RCC 7860 (cell line): ENCODE data around the gene TSPAN3.

ENCODE experiments used
- DNase-seq: peaks from one replicate; pipeline ENCODE4 v3.0.0-alpha.2; 2015; ENCODE audit warnings: low spot score
- FAIRE-seq: peaks from 2 replicates; lab custom pipeline; 2012; peaks lifted over from hg19 to GRCh38; lab: Jason Lieb, UNC

Gene TSPAN3

DNA sequence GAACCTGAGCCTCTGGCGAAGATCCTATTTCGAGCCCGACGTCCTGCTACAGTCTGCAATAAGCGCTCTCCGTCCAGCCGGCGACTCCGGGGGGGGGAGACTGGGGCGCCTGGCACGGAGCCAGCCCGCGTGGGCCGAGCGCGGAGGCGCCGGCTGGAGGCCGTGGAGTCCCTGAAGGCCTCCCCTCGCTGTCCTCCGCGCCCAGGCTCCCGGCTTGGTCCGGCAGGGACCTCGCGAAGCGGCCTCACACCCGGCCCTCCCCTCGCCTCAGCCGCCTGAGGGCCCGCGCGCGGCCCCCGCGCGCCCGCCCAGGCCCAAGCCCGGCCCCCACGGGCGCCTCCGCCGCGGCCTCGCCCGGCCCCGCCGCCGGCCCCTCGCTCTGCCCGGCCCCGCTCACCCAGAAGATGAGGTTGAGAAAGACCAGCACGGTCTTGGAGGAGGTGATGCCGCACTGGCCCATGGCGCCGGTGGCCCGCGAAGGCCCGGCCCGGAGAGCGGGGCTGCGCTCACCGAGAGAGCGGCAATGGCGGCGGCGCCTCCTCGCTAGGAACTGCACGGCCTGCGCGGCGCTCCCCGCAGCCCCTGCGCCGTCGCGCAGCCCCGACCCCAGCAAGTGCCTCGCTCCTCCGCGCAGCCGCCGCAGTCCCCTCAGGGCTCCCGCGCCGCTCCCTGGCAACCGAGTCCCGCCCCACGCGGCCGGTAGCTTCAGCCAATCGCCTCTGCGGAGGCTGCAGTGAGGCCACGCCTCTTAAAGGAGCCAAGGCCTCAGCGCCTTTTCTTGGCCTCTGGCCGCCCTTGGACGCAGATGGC, at the start of gene TSPAN3:
Gene TSPAN3 (minus strand): TSS at position 615 of the 810 bp plus-strand sequence. CDS start 155 bp downstream, at position 460.
- peak; percentile 79 for DNase-seq
- FAIRE-seq = no peak

DNA sequence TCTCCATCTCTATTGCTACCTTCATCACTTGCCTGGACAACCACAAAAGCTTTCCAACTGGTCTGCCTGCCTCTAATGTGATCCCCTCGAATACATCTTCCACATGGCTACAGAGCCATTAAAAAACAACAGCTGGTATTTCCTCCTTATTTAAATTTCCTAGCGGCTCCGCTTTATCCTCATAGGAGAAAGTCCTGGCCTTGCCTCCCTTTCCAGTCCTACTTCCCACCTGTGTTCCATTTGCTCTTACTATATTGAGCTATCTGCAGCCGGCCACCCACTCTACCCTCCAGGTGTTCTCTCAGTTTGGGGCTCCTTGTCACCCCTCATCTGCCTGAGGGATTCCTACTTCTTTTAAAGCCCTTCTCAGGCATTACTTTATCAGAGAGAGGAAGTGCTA, 49.7 kb upstream of the TSPAN3 start:
- no peak for FAIRE-seq
- DNase-seq = no peak

GRCh38 chr15:77119446-77119845, 48.5 kb upstream of the TSPAN3 start:
- no peak for FAIRE-seq
- DNase-seq = no peak

- FAIRE-seq = no peak
- peak; percentile 39 for DNase-seq
These were observed 48.0 kb upstream of the TSPAN3 start for GRCh38 chr15:77118882-77119321.

- DNase-seq (no peak), FAIRE-seq (no peak)
These were observed 44.3 kb upstream of the TSPAN3 start for GRCh38 chr15:77115179-77115578.

GRCh38 chr15:77112838-77113504, 42.1 kb upstream of the TSPAN3 start:
- FAIRE-seq = no peak
- no peak for DNase-seq

DNA sequence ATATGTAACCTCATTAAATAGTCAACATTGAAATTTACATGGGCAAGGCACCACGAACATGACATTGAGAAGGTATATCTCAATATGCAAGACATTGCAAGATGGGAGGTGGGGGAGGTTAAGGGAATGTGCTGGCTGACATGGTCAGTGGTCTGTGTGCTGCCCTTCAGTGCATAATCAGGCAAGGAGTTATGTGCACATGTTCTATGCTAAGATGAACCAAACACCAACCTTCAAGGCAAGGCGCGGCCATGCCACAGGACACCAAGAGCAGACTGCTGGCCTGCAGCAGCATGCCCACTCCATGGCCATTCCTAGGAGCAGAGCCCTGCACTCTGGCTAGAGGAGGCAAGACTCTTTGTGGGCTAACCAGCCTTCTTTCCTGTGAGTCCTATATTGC, 40.9 kb upstream of the TSPAN3 start:
- FAIRE-seq (no peak), DNase-seq (no peak)

GRCh38 chr15:77107531-77108355, 36.8 kb upstream of the TSPAN3 start:
- peak; percentile 13 for DNase-seq
- no peak for FAIRE-seq

- DNase-seq (no peak), FAIRE-seq (no peak)
These were observed 36.2 kb upstream of the TSPAN3 start for GRCh38 chr15:77107068-77107467.

DNA sequence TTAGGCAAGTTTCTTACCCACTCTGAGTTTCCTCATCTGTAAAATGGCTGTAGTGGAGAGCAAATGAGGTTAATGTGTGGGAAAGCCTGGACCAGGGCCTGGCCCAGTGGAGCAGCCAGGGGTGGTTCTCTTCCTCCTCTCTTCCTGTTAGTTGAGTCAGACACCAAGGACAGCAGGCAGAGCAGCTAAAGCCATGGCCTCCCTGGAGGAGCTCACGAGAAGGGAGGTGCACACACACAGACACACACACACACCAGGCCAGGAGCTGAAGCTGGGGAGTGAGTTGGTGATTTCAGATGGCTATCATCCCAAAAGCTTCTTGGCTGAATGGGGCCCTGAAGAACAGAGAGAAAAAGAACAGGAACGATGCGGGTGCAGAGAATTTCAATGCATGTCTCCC, 33.2 kb upstream of the TSPAN3 start:
- DNase-seq = no peak

DNA sequence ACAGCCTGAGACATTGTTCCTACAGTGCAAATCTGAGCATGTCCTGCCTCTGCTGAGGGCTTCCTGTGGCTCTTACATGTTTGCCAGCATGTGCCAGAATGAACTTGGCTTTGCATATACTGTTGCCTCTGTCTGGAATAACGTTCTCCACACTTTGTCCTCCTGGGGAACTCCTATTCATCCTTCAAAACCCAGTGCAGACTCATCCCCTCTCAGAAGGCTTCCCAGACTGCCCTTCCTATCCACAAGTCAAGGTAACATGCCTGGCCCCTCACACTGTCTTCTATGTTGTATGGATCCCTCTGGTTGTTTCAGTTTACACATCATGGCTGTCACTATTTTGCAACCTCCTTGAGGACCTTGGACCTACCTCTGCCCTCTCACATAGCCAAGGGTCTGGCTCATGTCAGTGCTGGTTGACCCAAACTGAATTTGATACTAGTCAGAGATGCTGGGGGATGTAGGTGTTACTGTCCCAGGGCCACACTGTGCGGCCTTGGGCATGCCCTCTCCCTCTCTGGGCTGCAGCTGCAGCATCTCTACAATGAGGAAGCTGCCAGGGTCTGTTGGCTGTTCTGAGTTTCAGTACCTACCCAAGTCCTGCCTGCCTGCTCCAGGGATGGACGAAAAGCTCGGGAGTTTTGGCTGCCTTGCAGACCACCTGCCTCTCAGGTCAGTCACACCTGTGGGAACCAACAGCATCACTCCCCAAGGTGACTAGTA, 29.0 kb upstream of the TSPAN3 start:
- DNase-seq (no peak), FAIRE-seq (no peak)

More for the DNA sequence above, 33.2 kb upstream of the TSPAN3 start:
- FAIRE-seq = no peak

- FAIRE-seq (no peak), DNase-seq (no peak)
These were observed 27.7 kb upstream of the TSPAN3 start for GRCh38 chr15:77098572-77098971.

DNA sequence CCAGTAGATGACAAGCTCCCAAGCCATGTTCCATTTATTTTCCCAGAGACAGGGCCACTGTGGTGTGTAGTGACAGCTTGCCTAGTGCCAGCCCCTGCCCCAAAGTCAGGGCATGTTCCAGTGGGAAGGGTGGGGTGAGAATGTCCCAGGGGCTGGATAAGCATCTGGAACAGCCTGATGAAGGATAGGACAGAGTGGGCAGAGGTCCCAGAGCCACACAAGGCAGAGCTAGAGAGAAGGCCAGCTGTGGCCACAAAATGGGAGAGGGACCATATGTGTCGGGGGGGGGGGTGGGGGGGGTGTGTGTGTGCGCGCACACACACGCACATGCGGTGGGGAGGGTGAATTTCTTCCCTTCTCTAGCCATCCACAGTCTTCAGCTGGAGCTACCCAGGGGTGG, 27.0 kb upstream of the TSPAN3 start:
- DNase-seq (no peak), FAIRE-seq (no peak)

DNA sequence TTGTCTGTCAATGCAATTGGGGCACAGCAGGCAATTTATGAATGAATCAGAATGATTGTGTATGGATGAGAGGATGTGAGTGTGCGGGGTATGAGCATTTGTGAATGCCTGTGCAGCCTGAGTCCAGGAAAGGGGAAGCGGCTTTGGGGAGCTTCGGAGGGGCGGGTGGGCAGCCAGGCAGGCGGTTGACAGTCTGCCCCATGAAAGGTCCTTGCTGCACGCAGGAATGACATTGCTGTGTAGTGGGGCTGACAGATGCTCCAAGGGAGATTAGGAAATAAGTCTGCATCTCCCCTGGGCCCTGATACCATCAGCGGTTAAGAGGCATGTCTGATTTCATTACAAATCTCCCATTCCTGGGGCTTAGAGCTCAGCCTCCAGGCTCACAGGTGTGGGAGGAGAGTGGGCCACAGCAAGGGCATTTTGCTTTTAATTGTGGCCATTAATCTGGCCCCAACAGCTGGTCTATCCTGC, 26.4 kb upstream of the TSPAN3 start:
- FAIRE-seq = no peak

DNA sequence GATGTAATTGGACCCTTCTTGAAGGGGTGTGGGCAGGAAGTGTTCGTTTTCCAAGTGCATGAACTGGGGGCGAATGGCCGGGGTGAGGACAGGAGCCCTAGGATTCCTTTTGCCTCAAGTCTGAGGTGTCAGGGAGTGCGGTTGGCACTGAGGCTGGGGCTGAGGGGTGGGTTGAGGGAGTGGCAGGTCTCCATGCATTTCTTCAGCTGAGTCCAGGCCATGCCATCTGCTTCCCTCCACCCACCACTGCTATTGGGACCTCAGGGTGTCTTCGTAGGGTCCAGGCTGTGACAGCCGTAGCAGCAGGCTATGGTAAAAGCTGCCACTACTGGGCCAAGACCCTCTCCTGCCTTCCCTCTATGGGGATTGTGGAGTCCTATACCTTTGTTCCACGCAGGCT, 25.6 kb upstream of the TSPAN3 start:
- no peak for FAIRE-seq

More for the DNA sequence above, 26.4 kb upstream of the TSPAN3 start:
- DNase-seq = no peak

GRCh38 chr15:77096138-77096537, 25.2 kb upstream of the TSPAN3 start:
- FAIRE-seq (no peak), DNase-seq (no peak)

More for the DNA sequence above, 25.6 kb upstream of the TSPAN3 start:
- no peak for DNase-seq

DNA sequence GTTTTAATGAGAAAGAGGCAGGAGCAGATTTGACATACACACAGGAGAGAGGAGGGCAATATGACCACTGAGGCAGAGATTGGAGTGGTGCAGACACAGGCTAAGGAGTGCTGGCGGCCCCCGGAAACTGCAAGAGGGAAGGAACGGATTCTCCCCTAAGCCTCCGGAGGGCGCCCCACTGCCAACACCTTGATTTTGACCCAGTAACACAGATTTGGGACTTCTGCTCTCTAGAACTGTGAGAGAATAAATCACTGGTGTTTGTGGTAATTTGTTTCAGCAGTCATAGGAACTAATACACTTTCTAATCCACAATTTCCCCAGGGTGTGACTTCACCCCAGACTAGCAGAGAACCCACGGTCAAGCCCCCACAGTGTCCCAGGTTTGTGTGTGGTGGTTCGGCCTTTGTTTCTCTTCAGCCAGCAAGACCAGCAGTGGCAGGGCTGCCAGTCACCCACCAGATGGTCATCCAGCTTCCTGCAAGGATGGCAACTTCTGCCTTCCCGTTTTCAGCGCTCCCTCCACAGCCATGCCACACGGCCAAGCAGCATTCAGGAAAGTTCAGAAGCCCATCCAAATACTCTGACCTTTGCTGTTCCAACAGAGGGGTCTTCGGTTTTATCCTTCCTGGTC, 23.6 kb upstream of the TSPAN3 start:
- DNase-seq (no peak), FAIRE-seq (no peak)

- FAIRE-seq = no peak
- no peak for DNase-seq
These were observed 22.5 kb upstream of the TSPAN3 start for GRCh38 chr15:77093436-77093835.

DNA sequence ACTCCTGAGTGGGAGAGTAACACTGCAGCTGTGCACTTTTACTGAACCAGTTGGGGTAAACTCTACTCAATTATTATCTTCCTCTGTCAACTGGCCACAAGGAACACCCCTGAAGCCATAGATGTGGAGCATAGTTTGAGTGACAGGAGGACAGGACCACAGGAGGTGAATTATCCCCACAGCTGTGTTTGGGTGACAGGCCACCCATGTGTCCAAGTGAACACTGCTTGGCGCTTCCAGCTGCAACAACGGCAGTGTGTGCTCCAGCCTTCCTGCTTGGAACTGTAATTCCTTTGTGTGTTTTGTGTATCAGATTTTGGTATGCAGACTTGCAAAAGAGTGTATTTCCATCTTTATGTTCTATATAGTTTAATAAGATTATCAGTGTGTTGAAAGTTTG, 20.2 kb upstream of the TSPAN3 start:
- DNase-seq (no peak), FAIRE-seq (no peak)

DNA sequence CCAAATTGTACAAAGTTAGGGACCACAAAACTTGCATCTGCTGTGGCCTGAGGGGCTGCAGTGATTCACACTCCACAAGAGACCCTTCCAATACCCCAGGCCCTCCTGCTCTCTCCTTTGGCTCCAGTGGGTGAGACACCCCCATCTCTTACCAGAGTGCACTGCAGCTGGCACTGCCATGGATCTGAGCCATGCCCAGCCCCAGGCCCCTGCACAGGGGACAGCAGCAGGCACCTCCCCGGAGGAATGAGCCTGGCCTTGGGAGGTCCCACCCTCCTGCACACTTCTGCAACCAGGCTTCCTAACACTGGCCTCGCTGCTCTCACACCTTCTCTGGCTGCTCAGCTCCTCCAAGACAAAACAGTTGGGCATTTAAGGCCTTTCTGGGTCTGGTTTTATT, 16.3 kb upstream of the TSPAN3 start:
- DNase-seq (no peak), FAIRE-seq (no peak)
